SK-N-SH (cell line): Measurements from ENCODE around the gene WDR33.

Source experiments
- CHD2 ChIP-seq: fragments of 150-350 bp; IDR thresholded peaks from 2 replicates; pipeline ENCODE4 v1.6.1; 2018; ENCODE audit warnings: low read length; ENCODE audit not compliant: partially characterized antibody
- EZH2phosphoT487 ChIP-seq: fragments of 200-600 bp; sonication (generic); IDR thresholded peaks from 2 replicates; pipeline ENCODE4 v1.6.1; 2017; ENCODE audit warnings: low read depth, mixed run types, mild to moderate bottlenecking, antibody characterized with exemption, moderate library complexity, borderline replicate concordance
- TEAD4 ChIP-seq: IDR thresholded peaks from 2 replicates; pipeline ENCODE4 v1.4.0; 2012; ENCODE audit warnings: mild to moderate bottlenecking, borderline replicate concordance; ENCODE audit not compliant: insufficient read depth
- TF ChIP-seq, protein P1 (sequence below): fragments of 200-600 bp; sonication (generic); IDR thresholded peaks from 2 replicates; pipeline ENCODE4 v1.6.1; 2017; ENCODE audit warnings: antibody characterized with exemption, mild to moderate bottlenecking, moderate library complexity

DNA sequence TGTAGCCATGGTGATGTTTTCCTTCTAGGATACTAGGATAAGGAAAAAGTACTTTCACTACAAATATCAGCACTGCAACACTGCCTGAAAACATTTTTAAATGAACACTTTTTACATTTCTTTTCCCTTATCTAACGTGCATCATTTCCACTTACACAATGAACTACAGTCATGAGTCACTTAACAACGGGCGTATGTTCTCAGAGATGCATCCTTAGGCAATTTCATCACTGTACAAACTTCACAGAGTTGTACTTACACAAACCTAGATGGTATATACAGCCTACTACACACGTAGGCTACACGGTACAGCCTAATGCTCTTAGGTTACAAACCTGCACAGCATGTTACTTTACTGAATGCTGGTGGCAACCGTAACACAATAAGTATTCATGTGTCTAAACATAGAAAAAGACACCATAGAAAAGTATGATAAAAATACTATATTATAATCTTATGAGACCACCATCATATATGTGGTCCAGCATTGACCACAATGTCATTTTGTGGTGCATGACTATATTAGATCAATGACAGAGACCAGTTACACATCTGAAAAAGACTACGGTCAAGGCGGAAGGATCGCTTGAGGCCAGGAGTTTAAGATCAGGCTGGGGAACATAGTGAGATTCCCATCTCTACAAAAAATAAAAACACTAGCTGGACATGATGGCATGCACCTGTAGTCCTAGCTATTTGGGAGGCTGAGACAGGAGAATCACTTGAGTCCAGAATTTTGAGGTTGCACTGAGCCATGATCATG is 39.8 kb downstream of the WDR33 start:
- no peak for TF ChIP-seq TEAD4
- TF ChIP-seq EZH2phosphoT487, result no peak
- TF ChIP-seq, protein P1, sequence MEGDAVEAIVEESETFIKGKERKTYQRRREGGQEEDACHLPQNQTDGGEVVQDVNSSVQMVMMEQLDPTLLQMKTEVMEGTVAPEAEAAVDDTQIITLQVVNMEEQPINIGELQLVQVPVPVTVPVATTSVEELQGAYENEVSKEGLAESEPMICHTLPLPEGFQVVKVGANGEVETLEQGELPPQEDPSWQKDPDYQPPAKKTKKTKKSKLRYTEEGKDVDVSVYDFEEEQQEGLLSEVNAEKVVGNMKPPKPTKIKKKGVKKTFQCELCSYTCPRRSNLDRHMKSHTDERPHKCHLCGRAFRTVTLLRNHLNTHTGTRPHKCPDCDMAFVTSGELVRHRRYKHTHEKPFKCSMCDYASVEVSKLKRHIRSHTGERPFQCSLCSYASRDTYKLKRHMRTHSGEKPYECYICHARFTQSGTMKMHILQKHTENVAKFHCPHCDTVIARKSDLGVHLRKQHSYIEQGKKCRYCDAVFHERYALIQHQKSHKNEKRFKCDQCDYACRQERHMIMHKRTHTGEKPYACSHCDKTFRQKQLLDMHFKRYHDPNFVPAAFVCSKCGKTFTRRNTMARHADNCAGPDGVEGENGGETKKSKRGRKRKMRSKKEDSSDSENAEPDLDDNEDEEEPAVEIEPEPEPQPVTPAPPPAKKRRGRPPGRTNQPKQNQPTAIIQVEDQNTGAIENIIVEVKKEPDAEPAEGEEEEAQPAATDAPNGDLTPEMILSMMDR, result no peak
- TF ChIP-seq CHD2, result no peak
